Panc1 (cell line): ENCODE data around the gene ZFAND3. TPM values are rescaled to one million over a fixed set of nuclear protein-coding genes. Genes with fewer than 3 reads are reported as not detected.

ENCODE experiments used
- ATAC-seq: fragments of 200-7000 bp; cut with Tn5 transposase; 2 replicates; pipeline ENCODE4 v1.9.1; 2020; ENCODE audit warnings: mild to moderate bottlenecking, moderate library complexity
- BruUV-seq: library from RNA; stranded (reverse); fragments of 400-500 nt; replicated peaks from 2 replicates; lab custom pipeline; 2021; lab: Mats Ljungman, UMichigan
- CTCF ChIA-PET: fragments of 300-600 bp; sonication (Branson Sonifier 250); formaldehyde crosslinking; loops from one replicate; lab custom pipeline; 2022; ENCODE audit warnings: antibody characterized with exemption; lab: Charles Lee
- POLR2A ChIA-PET: fragments of 300-600 bp; sonication (Branson Sonifier 250); formaldehyde crosslinking; loops from one replicate; lab custom pipeline; 2022; ENCODE audit warnings: antibody characterized with exemption; lab: Charles Lee
- DNase-seq: peaks from one replicate; pipeline ENCODE4 v3.0.0-alpha.2; 2010; ENCODE audit warnings: low read depth, low spot score
- H3K27ac ChIP-seq: 2 replicates; pipeline ENCODE4 v1.5.1; 2011; ENCODE audit warnings: mild to moderate bottlenecking, low read length, inconsistent platforms
- H3K27me3 ChIP-seq: fragments of 200-500 bp; sonication (Bioruptor generic); 2 replicates; pipeline ENCODE4 v1.6.0; 2014; ENCODE audit warnings: low read length, inconsistent platforms; ENCODE audit not compliant: control insufficient read depth, insufficient read depth
- H3K36me3 ChIP-seq: fragments of 200-500 bp; sonication (Bioruptor generic); 2 replicates; pipeline ENCODE4 v1.5.1; 2014; ENCODE audit warnings: inconsistent platforms, mild to moderate bottlenecking, low read length, moderate library complexity; ENCODE audit not compliant: control insufficient read depth, insufficient read depth
- H3K4me1 ChIP-seq: 2 replicates; pipeline ENCODE4 v1.5.1; 2011; ENCODE audit warnings: inconsistent platforms, mild to moderate bottlenecking, low read length, moderate library complexity; ENCODE audit not compliant: control insufficient read depth, insufficient read depth
- H3K4me3 ChIP-seq, 2 experiments: 2 replicates each; pipeline ENCODE4 v1.5.1; 2011 to 2012; ENCODE audit warnings: low read depth in 2 of 2, low read length in 2 of 2, mild to moderate bottlenecking in 2 of 2, inconsistent platforms in 1 of 2, moderate library complexity in 1 of 2
- H3K9me3 ChIP-seq: fragments of 200-500 bp; sonication (Bioruptor generic); 2 replicates; pipeline ENCODE4 v1.5.1; 2014; ENCODE audit warnings: low read depth, mild to moderate bottlenecking, inconsistent platforms, low read length, moderate library complexity; ENCODE audit not compliant: control insufficient read depth, insufficient read depth
- CTCF ChIP-seq: fragments of 450-650 bp; IDR thresholded peaks from 2 replicates; pipeline ENCODE4 v1.5.1; 2017; ENCODE audit warnings: mild to moderate bottlenecking
- POLR2AphosphoS5 ChIP-seq: IDR thresholded peaks from 2 replicates; pipeline ENCODE4 v1.6.1; 2012; ENCODE audit warnings: mild to moderate bottlenecking, low read depth, low read length, moderate library complexity
- REST ChIP-seq, 2 experiments: IDR thresholded peaks; 2 replicates each; pipeline ENCODE4 v1.6.1; 2011 to 2012; ENCODE audit warnings: low read depth in 2 of 2, control low read depth in 1 of 2, low read length in 1 of 2, mild to moderate bottlenecking in 1 of 2, moderate library complexity in 1 of 2; ENCODE audit not compliant: insufficient read depth in 1 of 2
- SIN3A ChIP-seq: IDR thresholded peaks from 2 replicates; pipeline ENCODE4 v1.6.1; 2012; ENCODE audit warnings: low read depth, mild to moderate bottlenecking, low read length, moderate library complexity, borderline replicate concordance; ENCODE audit not compliant: insufficient read depth
- TCF7L2 ChIP-seq: IDR thresholded peaks from 2 replicates; pipeline ENCODE4 v1.6.1; 2011; ENCODE audit warnings: mild to moderate bottlenecking, low read depth, low read length, inconsistent platforms
- in situ Hi-C: cut with HindIII; loops from 2 replicates; pipeline ENCODE4 v1.10.0; 2016; ENCODE audit warnings: low sequenced_read_pairs, low pct_unique_long_range_greater_than_20kb
- intact Hi-C: fragments of 100-400 bp; cut with micrococcal nuclease; formaldehyde crosslinking; loops from one replicate; pipeline ENCODE4 v1.10.0; 2022; ENCODE audit not compliant: unreplicated experiment
- total RNA-seq: library from RNA; stranded (reverse); gene quantifications from one replicate; pipeline ENCODE4 v1.2.1, GENCODE V29; 2021; ENCODE audit not compliant: unreplicated experiment

The ZFAND3 gene
- total RNA-seq, 1 experiment from 2014 or later: 95.9 TPM

- Histone ChIP-seq H3K27ac (no peak overlapping the region), H3K4me3 (no peak overlapping the region), H3K9me3 (no peaks in the 10 kb centered on the region), H3K4me1 (peaks cover 5% of the 10 kb centered on the region; the same call in 1 of the 2 replicates), H3K36me3 (no peaks in the 10 kb centered on the region; the same call in 1 of the 2 replicates), H3K27me3 (no peaks in the 10 kb centered on the region)
- in situ Hi-C loops (no loop called here), intact Hi-C loops (no loop called here)
- no peak for ATAC-seq
- BruUV-seq: no TSS peak
- no peak for DNase-seq
- ChIA-PET CTCF (no interaction called here), POLR2A (interaction anchor here (0.7 kb wide), 1 partner anchor 531 kb away, joined by 3 read pairs; no protein-coding TSS in a partner anchor)
- TF ChIP-seq POLR2AphosphoS5: no peak
- TF ChIP-seq CTCF: no peak
- TF ChIP-seq TCF7L2: no peak
- TF ChIP-seq REST (IDR thresholded peaks at IDR 0.05; ENCODE audit: insufficient read depth in 1 of 2, low read depth in 2 of 2, low read length in 1 of 2): no peak
- no peak for TF ChIP-seq SIN3A
Observed at GRCh38 chr6:38152620-38153019, 333.1 kb downstream of the ZFAND3 start.

- Histone ChIP-seq H3K9me3 (no peaks in the 10 kb centered on the region), H3K4me3 (no peak overlapping the region), H3K27me3 (no peaks in the 10 kb centered on the region), H3K36me3 (no peaks in the 10 kb centered on the region; the same call in 1 of the 2 replicates), H3K4me1 (peaks cover 5% of the 10 kb centered on the region; the same call in 1 of the 2 replicates), H3K27ac (no peak overlapping the region)
- no peak for ATAC-seq
- CTCF ChIA-PET: no interaction called here
- TSS peak; percentile 70 for BruUV-seq
- intact Hi-C loops: no loop called here
- POLR2A ChIA-PET: interaction anchor here (0.7 kb wide), 2 partner anchors 359 to 532 kb away, joined by 3 to 14 read pairs; no protein-coding TSS in a partner anchor
- TF ChIP-seq CTCF (no peak), SIN3A (no peak), REST (IDR thresholded peaks at IDR 0.05; ENCODE audit: insufficient read depth in 1 of 2, low read depth in 2 of 2, low read length in 1 of 2) (no peak), POLR2AphosphoS5 (no peak), TCF7L2 (no peak)
- in situ Hi-C loops: no loop called here
- DNase-seq: no peak
Observed at GRCh38 chr6:38153076-38153797, 333.7 kb downstream of the ZFAND3 start.
